Posterior vena cava (tissue), 2 donors: ENCODE results near the gene FOXRED1. TPM values are rescaled to one million over a fixed set of nuclear protein-coding genes. Genes with fewer than 3 reads are reported as not detected.

ENCODE experiments used
- DNase-seq: peaks from one replicate; pipeline ENCODE4 v3.0.0-alpha.2; 2020; ENCODE audit warnings: low spot score
- intact Hi-C, 2 donors: fragments of 100-400 bp; cut with DNase I; formaldehyde crosslinking; loops; one replicate each; pipeline versions ENCODE4 v1.14.1 to v1.14.2; 2022 to 2023
- total RNA-seq, 2 donors: library from RNA; stranded (reverse); fragmentation: NEBNext Ultra II Directional; extraction: Animal tissue kit (Norgen Biotek cat#: 25700); gene quantifications; one replicate each; pipeline ENCODE4 v1.2.1, GENCODE V29; 2021
- donor health status: DM: yes; HTN: yes; CAD: no.
- donor health status: DM: yes; HTN: yes; CAD: no.

The FOXRED1 gene
- total RNA-seq, 2 donors from 2014 or later = 10.3 to 16.1 TPM

DNA sequence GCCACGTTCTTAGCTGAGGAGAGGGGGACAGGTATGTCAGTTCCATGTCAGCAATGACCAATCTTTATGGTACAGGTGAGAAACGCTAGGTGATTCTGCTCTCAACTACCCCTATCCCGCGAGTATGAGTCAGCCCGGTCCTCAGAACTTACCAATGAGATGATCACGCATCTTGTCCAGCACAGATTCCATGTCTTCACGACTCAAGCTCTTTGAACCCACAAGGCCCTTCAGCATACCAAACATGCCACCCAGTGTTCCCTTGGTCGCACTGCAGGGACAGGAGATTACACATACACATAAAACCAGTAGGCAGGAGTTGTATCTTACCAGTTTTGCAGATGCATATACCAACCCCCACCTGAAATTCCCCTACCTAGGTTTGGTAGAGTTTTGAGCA lies 3.1 kb upstream of the FOXRED1 start:
- DNase-seq = no peak
- intact Hi-C loops = loop anchor here in 1 of 2 donors (10.0 kb wide), 1 partner anchor 1381 kb away; no protein-coding TSS in a partner anchor

DNA sequence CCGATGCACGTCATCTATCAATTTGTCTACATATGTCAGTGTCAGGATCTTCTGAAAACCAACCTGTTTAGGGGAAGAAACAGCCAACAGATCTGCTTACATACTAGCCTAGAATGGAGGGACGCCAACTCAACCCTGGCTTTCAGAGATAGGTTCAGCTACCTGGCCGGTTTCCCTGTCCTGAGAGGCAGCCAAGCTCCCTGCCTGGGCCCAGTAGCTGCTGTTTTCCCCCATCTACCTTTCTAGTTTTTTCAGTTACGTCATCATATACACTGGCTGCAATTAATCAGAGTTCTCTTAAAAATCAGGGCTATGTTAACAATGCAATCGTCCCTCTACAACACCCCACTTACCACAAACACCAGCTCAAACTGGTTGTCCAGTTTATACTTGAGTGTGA lies 1.3 kb upstream of the FOXRED1 start:
- DNase-seq = no peak
- intact Hi-C loops = loop anchor here in 1 of 2 donors (10.0 kb wide), 1 partner anchor 1383 kb away; no protein-coding TSS in a partner anchor

DNA sequence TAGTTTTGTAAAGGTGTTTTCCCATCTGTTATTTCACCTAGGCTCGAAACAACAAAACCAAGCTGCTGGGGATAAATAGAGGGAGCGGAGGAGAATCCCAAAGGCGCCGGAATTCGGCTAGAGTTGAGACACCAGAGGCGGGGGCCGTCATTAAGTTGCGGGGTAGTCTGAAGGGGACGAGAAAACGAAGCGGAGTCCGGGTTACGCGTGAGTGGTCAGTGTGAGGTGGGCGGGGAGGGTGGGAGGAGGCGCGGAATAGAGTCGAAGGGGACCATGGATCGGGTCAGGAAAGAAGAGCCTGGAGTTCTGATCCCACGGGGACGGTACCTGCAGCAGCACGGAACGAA lies 620 bp upstream of the FOXRED1 start:
- intact Hi-C loops = loop anchor here in 1 of 2 donors (10.0 kb wide), 1 partner anchor 1384 kb away; no protein-coding TSS in a partner anchor
- DNase-seq = no peak

DNA sequence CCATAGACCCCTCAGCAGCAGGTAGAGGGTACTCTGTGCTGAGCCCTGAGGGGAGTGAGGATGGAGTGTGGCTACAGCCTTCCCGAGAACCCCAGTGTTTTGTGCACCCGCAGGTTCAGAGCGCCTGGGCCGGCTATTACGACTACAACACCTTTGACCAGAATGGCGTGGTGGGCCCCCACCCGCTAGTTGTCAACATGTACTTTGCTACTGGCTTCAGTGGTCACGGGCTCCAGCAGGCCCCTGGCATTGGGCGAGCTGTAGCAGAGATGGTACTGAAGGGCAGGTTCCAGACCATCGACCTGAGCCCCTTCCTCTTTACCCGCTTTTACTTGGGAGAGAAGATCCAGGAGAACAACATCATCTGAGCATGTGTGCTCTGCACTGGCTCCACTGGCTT lies 8.4 kb downstream of the FOXRED1 start:
- intact Hi-C loops = no loop called here
- no peak for DNase-seq

DNA sequence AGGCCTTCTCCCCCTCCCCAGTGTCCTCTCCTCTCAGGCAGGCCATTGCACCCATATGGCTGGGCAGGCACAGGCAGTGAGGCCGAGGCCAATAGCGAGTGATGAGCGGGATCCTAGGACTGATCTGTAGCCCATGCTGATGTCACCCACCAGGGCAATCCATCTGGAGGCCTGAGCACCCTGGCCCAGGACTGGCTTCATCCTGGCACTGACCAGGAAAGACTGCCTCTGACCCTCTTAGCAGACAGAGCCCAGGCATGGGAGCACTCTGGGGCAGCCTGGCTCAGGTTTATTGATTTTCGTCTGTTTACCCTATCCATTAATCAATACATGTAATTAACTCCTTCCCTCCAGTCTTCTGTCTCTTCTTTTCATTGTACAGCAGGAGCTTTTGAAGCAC lies 8.8 kb downstream of the FOXRED1 start:
- intact Hi-C loops = no loop called here
- DNase-seq = no peak

GRCh38 chr11:126279191-126279590 lies 10.2 kb downstream of the FOXRED1 start:
- intact Hi-C loops = no loop called here
- no peak for DNase-seq

DNA sequence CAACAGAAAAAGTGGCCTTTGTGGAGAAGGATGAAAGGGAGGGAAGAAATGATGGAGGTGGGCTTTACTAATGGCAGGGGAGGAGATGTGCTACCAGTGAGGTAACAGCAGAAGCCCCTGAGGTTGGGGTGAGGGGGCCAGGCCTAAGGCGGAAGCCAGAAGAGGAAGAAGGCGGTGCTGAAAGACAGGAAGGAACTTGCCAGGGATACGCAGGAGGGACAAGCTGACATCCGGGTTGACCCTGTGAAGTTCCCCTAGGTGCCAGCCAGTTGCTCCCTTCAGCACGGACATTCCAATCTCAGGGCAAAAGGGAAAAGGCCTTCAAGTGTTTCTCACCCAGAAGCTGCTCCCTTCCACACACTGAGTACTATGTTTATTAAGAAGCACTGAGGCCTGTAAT lies 11.6 kb downstream of the FOXRED1 start:
- no peak for DNase-seq
- intact Hi-C loops = no loop called here

DNA sequence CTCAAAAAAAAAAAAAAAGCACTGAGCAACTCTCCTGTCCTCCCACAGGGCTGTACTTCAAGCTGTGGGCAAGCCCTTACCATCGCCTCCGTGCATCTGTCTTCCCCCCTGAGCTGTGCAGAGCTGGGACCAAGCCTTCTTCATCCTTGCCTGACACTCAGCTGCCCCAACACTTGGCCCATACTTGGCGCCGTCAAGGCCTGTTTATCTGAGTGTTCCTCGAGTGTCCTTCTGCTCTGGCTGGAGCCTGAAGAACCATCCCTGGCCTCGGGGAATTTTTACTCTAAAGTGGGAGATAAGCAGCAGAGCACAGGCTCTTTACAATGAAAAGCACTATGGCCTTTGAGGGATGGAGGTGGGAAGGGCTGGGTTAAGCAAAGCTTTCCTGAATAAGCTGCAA lies 12.3 kb downstream of the FOXRED1 start:
- intact Hi-C loops = no loop called here

DNA sequence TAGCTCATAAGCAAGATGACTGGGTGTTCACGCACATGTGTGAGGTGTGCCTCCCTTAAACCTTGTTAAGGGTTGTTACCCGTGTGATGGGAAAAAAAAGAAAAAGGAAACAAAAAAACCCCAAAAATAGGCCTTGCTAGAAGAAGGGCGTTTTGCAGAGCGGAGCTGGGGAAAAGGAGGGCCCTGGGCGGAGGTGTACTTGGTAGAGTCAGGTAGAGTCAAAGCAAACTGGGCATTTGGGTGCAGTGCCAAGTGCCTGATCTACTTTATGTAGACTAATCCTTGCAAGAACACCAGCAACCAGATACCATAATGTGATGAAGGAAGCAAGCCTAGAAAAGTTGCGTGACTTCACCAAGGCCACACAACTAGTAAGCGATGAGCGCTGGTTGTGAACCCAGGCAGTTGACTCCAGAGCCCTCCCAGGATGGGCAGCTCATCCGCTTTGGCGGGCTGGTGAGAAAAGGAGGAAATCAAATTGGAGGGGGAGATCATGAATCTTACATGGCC lies 12.8 kb downstream of the FOXRED1 start:
- no peak for DNase-seq

More for the DNA sequence above, 12.3 kb downstream of the FOXRED1 start:
- DNase-seq = no peak

GRCh38 chr11:126282361-126282735 lies 13.4 kb downstream of the FOXRED1 start:
- intact Hi-C loops = no loop called here
- peak; percentile 87 for DNase-seq

More for the DNA sequence above, 12.8 kb downstream of the FOXRED1 start:
- intact Hi-C loops = no loop called here

DNA sequence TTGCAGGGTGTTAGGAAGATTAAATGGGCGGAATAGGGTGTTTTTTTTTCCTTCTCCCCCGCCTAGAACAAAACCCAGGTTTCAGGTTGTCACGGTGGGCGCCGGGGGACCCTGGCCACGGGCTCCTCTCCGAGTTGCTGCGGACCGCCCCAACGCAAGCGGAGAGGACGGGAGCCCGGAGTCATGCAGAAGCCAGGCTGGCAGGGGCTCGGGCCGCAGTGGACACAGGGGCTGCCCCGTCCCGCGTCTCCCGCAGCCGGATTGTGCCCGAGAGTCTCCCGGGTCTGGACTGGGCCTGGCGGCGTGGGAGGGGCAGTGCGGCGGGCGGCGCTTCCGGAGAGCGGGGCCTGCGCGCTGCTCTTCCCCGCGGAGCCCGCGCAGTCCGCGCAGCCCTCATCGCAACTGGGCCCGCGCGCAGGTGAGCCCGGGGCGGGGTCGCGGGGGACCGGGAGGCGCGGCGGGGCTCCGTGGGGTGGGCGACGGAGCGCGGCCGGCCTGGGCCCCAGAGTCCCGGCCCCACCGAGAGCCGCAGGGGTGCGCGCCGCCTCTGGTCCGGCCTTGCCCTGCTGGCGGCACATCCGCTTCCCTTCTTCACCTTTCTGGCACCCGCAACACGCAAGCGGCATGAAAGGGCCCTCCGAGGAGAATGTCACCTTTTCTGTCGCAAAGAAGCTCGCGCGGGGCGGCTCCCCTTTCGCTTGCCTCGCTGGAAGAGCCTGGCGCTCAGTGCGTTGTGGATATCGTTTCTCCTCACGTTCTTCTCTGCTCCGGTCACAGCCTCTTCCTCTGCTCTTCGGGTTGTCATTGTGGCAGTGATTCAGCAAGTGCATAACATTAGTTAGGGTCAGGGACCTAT lies 14.0 kb downstream of the FOXRED1 start, which contains the start of gene TIRAP:
Gene TIRAP (plus strand): TSS at position 358 of the 856 bp plus-strand sequence. CDS start 7,802 bp downstream, outside the sequence.
- intact Hi-C loops = no loop called here
- peak; percentile 91 for DNase-seq

DNA sequence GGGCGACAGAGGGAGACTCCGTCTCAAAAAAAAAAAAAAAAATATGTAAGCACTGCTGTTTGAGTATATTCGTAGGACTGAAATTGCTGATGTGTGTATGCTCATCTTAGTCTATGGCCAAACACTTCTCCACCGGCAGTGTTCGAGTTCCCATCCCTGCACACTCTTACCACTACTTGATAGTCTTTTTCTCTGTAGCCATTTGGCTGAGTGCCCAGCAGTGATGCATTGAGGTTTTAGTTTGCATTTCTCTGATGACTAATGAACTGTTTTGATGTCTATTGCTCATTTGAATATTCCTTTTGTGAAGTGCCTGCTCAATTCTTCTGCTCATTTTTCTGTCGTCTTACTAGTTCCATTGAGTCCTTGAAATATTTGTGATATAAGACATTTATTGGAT lies 15.9 kb downstream of the FOXRED1 start:
- intact Hi-C loops = no loop called here
- DNase-seq = peak; percentile 89

GRCh38 chr11:126288237-126288636 lies 19.3 kb downstream of the FOXRED1 start:
- intact Hi-C loops = no loop called here
- DNase-seq = no peak

DNA sequence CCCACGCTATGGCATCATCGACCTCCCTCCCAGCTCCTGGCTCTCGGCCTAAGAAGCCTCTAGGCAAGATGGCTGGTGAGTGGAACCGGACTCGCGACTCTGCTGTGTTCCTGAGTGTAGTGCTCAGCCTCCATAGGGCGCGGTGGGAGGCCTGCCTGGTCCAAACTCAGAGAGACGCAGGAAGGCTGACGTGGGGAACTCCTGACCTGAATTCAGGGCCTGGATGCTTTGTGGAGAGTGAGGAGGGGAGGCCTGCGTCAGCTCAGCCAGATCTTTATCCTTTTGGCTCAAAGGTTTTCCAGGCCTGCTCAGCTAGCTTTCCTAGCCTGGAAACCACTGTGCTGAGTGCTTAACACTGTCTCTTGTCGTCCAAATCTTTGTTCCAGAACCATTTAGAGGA lies 21.9 kb downstream of the FOXRED1 start:
- intact Hi-C loops = no loop called here
- no peak for DNase-seq

DNA sequence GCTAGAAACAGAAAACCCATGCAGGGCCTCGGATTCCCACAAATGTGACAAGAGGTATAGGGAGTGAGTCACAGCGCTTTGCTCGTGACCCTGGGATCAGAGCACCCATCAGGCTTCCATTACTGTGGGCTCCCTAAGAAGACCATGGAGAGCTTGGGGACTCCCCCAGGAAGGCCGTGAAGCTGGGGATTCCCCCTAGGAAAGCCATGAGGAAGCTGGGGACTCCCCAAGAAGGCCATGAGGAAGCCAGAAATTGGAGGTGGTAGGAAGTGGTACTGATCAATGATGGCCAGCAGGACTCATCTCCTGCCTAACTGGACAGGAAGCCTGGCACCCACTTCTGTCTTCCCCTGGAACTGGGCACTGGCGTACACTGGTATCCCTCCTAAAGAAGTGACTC lies 24.8 kb downstream of the FOXRED1 start:
- DNase-seq = no peak
- intact Hi-C loops = no loop called here

- intact Hi-C loops = no loop called here
These were observed 28.1 kb downstream of the FOXRED1 start for GRCh38 chr11:126297004-126297403.

GRCh38 chr11:126303623-126304456 lies 34.9 kb downstream of the FOXRED1 start, which contains the start of gene DCPS:
Gene DCPS (plus strand): TSS chr11:126304060. CDS start chr11:126304081, 21 bp downstream.
- intact Hi-C loops = no loop called here
- peak; percentile 97 for DNase-seq

More at GRCh38 chr11:126297004-126297403, 28.1 kb downstream of the FOXRED1 start:
- DNase-seq = no peak

DNA sequence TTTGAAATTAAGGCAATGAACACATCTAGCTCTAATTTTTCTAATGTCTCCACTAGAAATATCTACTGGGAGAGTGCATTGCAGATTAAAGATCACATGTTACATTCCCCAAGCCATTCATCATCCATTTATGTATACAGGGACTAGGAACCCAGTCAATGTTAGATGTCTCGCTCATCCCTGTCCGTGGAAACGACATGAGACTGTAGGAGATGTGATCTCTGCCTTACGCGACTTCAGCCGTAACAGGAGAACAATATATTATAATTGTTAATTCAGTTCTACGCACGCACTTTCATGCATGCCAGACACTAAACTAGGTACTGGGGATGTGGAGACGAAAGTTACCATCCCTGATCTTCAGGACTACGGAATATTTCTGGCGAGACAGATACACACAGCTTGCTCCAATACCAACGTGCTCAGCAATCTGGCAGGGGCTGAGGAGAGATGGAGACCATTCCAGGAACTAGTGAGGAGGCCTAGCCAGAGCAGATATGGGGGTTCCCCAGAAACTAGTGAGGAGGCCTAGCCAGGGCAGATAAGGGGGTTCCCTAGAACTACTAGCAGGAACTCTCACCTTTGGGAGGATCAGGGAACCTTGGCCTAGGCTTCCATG lies 35.6 kb downstream of the FOXRED1 start:
- intact Hi-C loops = no loop called here
- no peak for DNase-seq

DNA sequence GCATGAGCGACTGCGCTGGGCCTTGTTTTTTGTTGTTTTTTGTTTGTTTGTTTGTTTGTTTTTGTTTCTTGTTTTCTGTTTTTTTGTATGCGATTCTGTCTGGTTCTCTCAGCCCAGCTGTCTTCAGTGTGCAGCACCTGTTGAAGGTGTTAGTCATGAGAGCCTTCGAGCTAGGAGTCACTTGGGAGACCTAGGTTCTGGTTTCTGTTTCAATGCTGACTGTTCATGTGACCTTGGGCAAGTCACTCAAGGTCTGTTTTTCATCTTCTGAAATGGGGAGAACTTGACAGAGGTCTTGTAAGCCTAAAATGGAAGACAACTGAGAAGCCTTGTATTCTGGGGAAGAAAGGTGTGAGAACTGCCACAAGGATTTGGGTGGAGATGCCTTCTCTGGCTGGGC lies 36.7 kb downstream of the FOXRED1 start:
- intact Hi-C loops = no loop called here
- no peak for DNase-seq
